Gastrocnemius medialis (tissue), 4 donors: ENCODE data around the gene WFDC1.

Source experiments
- POLR2A ChIP-seq, 2 donors: fragments of 450-650 bp; IDR thresholded peaks; one replicate each; pipeline ENCODE4 v1.6.1; 2017; ENCODE audit warnings: antibody characterized with exemption in 2 of 2, mild to moderate bottlenecking in 2 of 2, moderate library complexity in 2 of 2
- TF ChIP-seq, protein P1 (sequence below), 5 experiments: fragments of 450-650 bp in 3 of 5; fragments of 200-600 bp in 2 of 5; sonication (generic) in 2 of 5; IDR thresholded peaks in 4 of 5; conservative IDR thresholded peaks in 1 of 5; 1 replicate in 4 of 5; 2 replicates in 1 of 5; pipeline ENCODE4 v1.5.1; 2016 to 2019; ENCODE audit warnings: antibody characterized with exemption in 5 of 5, mild to moderate bottlenecking in 3 of 5, moderate library complexity in 3 of 5

- TF ChIP-seq, protein P1, sequence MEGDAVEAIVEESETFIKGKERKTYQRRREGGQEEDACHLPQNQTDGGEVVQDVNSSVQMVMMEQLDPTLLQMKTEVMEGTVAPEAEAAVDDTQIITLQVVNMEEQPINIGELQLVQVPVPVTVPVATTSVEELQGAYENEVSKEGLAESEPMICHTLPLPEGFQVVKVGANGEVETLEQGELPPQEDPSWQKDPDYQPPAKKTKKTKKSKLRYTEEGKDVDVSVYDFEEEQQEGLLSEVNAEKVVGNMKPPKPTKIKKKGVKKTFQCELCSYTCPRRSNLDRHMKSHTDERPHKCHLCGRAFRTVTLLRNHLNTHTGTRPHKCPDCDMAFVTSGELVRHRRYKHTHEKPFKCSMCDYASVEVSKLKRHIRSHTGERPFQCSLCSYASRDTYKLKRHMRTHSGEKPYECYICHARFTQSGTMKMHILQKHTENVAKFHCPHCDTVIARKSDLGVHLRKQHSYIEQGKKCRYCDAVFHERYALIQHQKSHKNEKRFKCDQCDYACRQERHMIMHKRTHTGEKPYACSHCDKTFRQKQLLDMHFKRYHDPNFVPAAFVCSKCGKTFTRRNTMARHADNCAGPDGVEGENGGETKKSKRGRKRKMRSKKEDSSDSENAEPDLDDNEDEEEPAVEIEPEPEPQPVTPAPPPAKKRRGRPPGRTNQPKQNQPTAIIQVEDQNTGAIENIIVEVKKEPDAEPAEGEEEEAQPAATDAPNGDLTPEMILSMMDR (IDR thresholded peaks at IDR 0.05 in 4 of 5, conservative IDR thresholded peaks at IDR 0.05 in 1 of 5), result no peak
- TF ChIP-seq POLR2A (IDR thresholded peaks at IDR 0.05), result no peak
These were observed 19.0 kb upstream of the WFDC1 start for GRCh38 chr16:84275585-84276151.
